H1 (cell line): ENCODE data around the gene CFAP61. TPM values are rescaled to one million over a fixed set of nuclear protein-coding genes. Genes with fewer than 3 reads are reported as not detected.

ENCODE experiments used
- ZNF274 ChIP-seq: IDR thresholded peaks from 2 replicates; pipeline ENCODE4 v1.7.0; 2012; ENCODE audit warnings: low read length, borderline replicate concordance; ENCODE audit errors: extremely low read depth
- polyA plus RNA-seq, 7 experiments: library from polyadenylated mRNA; depleted of rRNA in 3 of 7; stranded (reverse) in 5 of 7; unstranded in 2 of 7; fragments of >200 nt in 5 of 7; fragments of 200-250 nt in 2 of 7; gene quantifications; 1 replicate in 5 of 7; 2 replicates in 1 of 7; 4 replicates in 1 of 7; pipeline versions ENCODE4 v1.2.1 to v1.2.3, GENCODE V29; 2011 to 2013; ENCODE audit warnings: missing spikeins in 2 of 7, mixed read lengths in 2 of 7
- total RNA-seq: library from RNA; stranded (reverse); fragmentation: NEBNext Ultra II Directional; extraction: Animal tissue kit (Norgen Biotek cat#: 25700); gene quantifications from 2 replicates; pipeline ENCODE4 v1.2.1, GENCODE V29; 2021

Gene CFAP61
- total and polyA plus RNA-seq, 2 of the 8 experiments (the other 6 are each of a cell fraction or from before 2014, with no cell fraction given), result 0.29 to 0.61 TPM

GRCh38 chr20:20227013-20227571, 174.8 kb downstream of the CFAP61 start (continued):
- no peak for TF ChIP-seq ZNF274
- TF ChIP-seq, all 59 proteins: peak for 0
